GM12892 (cell line): ENCODE measurements around the gene CR1L.

Source experiments
- POLR2A ChIP-seq: IDR thresholded peaks from 2 replicates; pipeline ENCODE4 v1.6.1; 2011; ENCODE audit warnings: low read depth, low read length, control low read depth
- POLR2AphosphoS5 ChIP-seq: IDR thresholded peaks from 2 replicates; pipeline ENCODE4 v1.6.1; 2011; ENCODE audit warnings: low read depth, low read length, control low read depth
- TAF1 ChIP-seq: IDR thresholded peaks from 2 replicates; pipeline ENCODE4 v1.6.1; 2011; ENCODE audit warnings: low read depth, mild to moderate bottlenecking, control low read depth, low read length, borderline replicate concordance

DNA sequence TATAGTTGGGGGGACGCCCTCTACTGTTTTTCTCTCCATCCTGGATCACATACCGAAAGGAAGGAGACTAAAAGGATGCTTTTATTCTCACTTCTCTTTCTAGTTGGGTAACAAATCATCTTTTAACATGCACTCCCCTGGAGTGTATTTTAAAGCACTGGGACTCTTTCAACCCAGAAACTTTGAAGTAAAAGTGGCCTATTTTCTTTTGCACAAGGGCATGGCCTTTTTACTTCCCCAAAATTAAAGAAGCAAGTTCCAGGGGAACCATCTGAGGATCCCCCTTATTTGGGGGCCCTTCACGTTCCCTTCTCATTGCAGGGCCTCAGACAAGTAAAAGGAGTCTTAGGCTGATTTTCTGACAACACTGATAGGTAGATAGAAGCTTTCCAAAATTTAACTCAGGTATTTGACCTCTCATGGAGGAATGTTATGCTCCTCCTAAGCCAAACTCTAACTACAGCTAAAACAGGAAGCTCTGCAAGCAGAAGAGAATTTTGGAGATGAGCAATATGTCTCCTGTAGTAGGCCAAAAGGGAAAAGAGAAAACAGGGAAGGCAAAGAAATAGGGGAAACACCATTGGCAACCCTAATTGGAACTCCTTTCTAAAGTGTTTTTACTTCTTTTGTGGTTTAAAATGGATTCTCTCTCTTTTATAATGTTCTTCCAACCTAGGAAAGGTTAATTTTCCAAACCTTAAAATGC is 98.1 kb downstream of the CR1L start:
- TF ChIP-seq TAF1 (no peak), POLR2AphosphoS5 (no peak), POLR2A (no peak)
